HG03139 (cell line): ENCODE data around the gene CKB.

Experiments
- ATAC-seq: cut with Tn5 transposase; IDR thresholded peaks from one replicate; pipeline ENCODE4 v1.9.1; 2021; ENCODE audit not compliant: unreplicated experiment

CKB gene

GRCh38 chr14:103539056-103539825 is 16.6 kb upstream of the CKB start:
- no peak for ATAC-seq

- ATAC-seq, result no peak
These were observed 15.8 kb upstream of the CKB start for GRCh38 chr14:103538291-103539055.

- no peak for ATAC-seq
These were observed 14.8 kb upstream of the CKB start for GRCh38 chr14:103537175-103537990.

GRCh38 chr14:103536693-103537092 is 14.1 kb upstream of the CKB start:
- ATAC-seq, result no peak

GRCh38 chr14:103535891-103536565 is 13.4 kb upstream of the CKB start:
- no peak for ATAC-seq

- no peak for ATAC-seq
These were observed 12.7 kb upstream of the CKB start for GRCh38 chr14:103535081-103535890.

GRCh38 chr14:103534576-103535061 is 12.0 kb upstream of the CKB start:
- no peak for ATAC-seq

GRCh38 chr14:103533999-103534575 is 11.5 kb upstream of the CKB start:
- no peak for ATAC-seq

- no peak for ATAC-seq
These were observed 10.7 kb upstream of the CKB start for GRCh38 chr14:103533137-103533998.

GRCh38 chr14:103532216-103533136 is 9.8 kb upstream of the CKB start:
- ATAC-seq, result no peak

- no peak for ATAC-seq
These were observed 9.0 kb upstream of the CKB start for GRCh38 chr14:103531421-103532215.

GRCh38 chr14:103530831-103531230 is 8.2 kb upstream of the CKB start:
- no peak for ATAC-seq

- ATAC-seq, result no peak
These were observed 7.8 kb upstream of the CKB start for GRCh38 chr14:103530390-103530789.

- ATAC-seq, result no peak
These were observed 7.0 kb upstream of the CKB start for GRCh38 chr14:103529383-103530365.

- peak; percentile 52 for ATAC-seq
These were observed 6.2 kb upstream of the CKB start, which contains the start of gene TRMT61A for GRCh38 chr14:103528587-103529382. TRMT61A (plus strand) TSS chr14:103529196; CDS start chr14:103529979, 783 bp downstream.
